ENCODE results near the gene CHST4. TPM values are rescaled to one million over a fixed set of nuclear protein-coding genes. Genes with fewer than 3 reads are reported as not detected.

The CHST4 gene
- total and polyA plus RNA-seq, 2 of the 4 experiments (the other 2 are of a cell fraction) = not detected

DNA sequence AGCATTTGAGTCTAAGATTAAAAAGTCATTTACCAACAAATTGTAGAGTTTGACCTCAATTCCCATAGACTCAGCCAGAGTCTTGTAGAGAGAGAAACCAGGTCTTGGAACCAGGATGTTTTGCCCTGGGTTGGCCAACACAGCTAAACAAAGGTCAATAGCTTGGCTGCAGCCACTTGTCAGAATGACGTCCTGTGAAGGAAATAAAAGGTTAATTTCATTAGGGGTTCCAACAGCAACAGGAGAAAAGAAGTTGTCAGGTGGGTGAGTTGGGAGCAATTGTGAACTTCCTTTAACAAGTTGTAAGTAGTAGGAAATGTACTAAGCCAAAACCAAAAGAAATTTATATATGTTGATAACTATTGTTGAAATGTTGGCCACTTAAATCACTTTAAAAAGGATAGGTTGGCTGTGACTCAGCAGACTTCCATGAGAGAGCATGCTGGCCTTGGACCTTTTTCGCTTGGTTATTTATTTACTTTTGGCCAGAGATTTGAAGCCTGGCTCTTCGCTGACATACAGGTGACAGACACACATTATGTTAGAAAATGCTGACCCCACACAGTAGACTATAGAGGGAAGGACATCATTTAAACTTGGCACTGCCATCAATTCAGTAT lies 46.4 kb downstream of the CHST4 start:
- in situ Hi-C loops (cut with MboI; ENCODE audit: low sequenced_read_pairs) = no loop called here

More for the DNA sequence above, 46.4 kb downstream of the CHST4 start:
- Histone ChIP-seq H3K14ac (replicated peaks; ENCODE audit: low read depth, low read length) (no peak overlapping the region), H3K9me3 (ENCODE audit: control insufficient read depth, insufficient read depth, low read length) (no peaks in the 10 kb centered on the region), H3K4ac (ENCODE audit: low read depth, low read length) (no peak overlapping the region), H2BK15ac (ENCODE audit: low read depth, low read length) (no peak overlapping the region), H4K20me1 (ENCODE audit: insufficient read depth, low read length) (no peaks in the 10 kb centered on the region), H3K36me3 (ENCODE audit: control insufficient read depth, insufficient read depth, low read length) (no peaks in the 10 kb centered on the region), H2AK9ac (replicated peaks; ENCODE audit: low read depth, low read length, poor library complexity) (no peak overlapping the region), H3K56ac (ENCODE audit: extremely low read depth, insufficient read depth, low read length) (no peak overlapping the region), H4K91ac (ENCODE audit: insufficient read depth, low read depth, low read length) (no peak overlapping the region), H2AFZ (replicated peaks; ENCODE audit: low read length, poor library complexity) (no peak overlapping the region), H3K4me1 (ENCODE audit: control insufficient read depth, insufficient read depth, low read length) (no peaks in the 10 kb centered on the region), H4K8ac (ENCODE audit: low read depth in 2 of 2, low read length in 2 of 2) (no peak overlapping the region), H3K9me1 (ENCODE audit: insufficient read depth, low read length) (no peaks in the 10 kb centered on the region), H3K27ac (ENCODE audit: insufficient read depth, low read length) (no peak overlapping the region), H2BK5ac (ENCODE audit: low read depth, low read length, poor library complexity, severe bottlenecking) (no peak overlapping the region), H2BK20ac (ENCODE audit: low read depth, low read length) (no peak overlapping the region), H3K23ac (ENCODE audit: low read depth, low read length) (no peak overlapping the region), H3K27me3 (ENCODE audit: control insufficient read depth, insufficient read depth, low read length) (peaks cover 16% of the 10 kb centered on the region), H2BK120ac (ENCODE audit: low read depth, low read length) (no peak overlapping the region), H3K4me2 (ENCODE audit: low read depth, low read length) (no peak overlapping the region), H3K4me3 (ENCODE audit: insufficient read depth, low read depth, low read length) (no peak overlapping the region), H4K5ac (ENCODE audit: low read depth, low read length) (no peak overlapping the region), H2AK5ac (ENCODE audit: low read depth, low read length) (no peak overlapping the region), H3K9ac (ENCODE audit: low read depth, low read length) (no peak overlapping the region), H3K79me1 (ENCODE audit: low read depth in 1 of 2, low read length in 2 of 2) (no peaks in the 10 kb centered on the region), H3K18ac (ENCODE audit: low read depth, low read length) (no peak overlapping the region)
- TF ChIP-seq CEBPB (IDR thresholded peaks at IDR 0.05; ENCODE audit: low read depth, low read length) (no peak), BHLHE40 (IDR thresholded peaks at IDR 0.05; ENCODE audit: low read depth, low read length) (no peak), MXI1 (IDR thresholded peaks at IDR 0.05; ENCODE audit: borderline replicate concordance, low read depth, low read length) (no peak), MAFK (IDR thresholded peaks at IDR 0.05; ENCODE audit: low read depth, low read length) (no peak), MAZ (IDR thresholded peaks at IDR 0.05; ENCODE audit: borderline replicate concordance, low read depth, low read length) (no peak), SMC3 (IDR thresholded peaks at IDR 0.05; ENCODE audit: low read depth, low read length) (no peak), RAD21 (IDR thresholded peaks at IDR 0.05; ENCODE audit: low read length) (no peak), FOS (IDR thresholded peaks at IDR 0.05; ENCODE audit: low read depth, low read length) (no peak), CHD1 (IDR thresholded peaks at IDR 0.05; ENCODE audit: low read depth, low read length) (no peak), RCOR1 (IDR thresholded peaks at IDR 0.05; ENCODE audit: insufficient replicate concordance, low read length) (no peak), RFX5 (IDR thresholded peaks at IDR 0.05; ENCODE audit: low read depth, low read length) (no peak), NFE2L2 (IDR thresholded peaks at IDR 0.05; ENCODE audit: low read depth, low read length) (no peak)
- TF ChIP-seq, protein P1, sequence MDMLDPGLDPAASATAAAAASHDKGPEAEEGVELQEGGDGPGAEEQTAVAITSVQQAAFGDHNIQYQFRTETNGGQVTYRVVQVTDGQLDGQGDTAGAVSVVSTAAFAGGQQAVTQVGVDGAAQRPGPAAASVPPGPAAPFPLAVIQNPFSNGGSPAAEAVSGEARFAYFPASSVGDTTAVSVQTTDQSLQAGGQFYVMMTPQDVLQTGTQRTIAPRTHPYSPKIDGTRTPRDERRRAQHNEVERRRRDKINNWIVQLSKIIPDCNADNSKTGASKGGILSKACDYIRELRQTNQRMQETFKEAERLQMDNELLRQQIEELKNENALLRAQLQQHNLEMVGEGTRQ (IDR thresholded peaks at IDR 0.05; ENCODE audit: low read depth, low read length) = no peak
- TF ChIP-seq, protein P2, sequence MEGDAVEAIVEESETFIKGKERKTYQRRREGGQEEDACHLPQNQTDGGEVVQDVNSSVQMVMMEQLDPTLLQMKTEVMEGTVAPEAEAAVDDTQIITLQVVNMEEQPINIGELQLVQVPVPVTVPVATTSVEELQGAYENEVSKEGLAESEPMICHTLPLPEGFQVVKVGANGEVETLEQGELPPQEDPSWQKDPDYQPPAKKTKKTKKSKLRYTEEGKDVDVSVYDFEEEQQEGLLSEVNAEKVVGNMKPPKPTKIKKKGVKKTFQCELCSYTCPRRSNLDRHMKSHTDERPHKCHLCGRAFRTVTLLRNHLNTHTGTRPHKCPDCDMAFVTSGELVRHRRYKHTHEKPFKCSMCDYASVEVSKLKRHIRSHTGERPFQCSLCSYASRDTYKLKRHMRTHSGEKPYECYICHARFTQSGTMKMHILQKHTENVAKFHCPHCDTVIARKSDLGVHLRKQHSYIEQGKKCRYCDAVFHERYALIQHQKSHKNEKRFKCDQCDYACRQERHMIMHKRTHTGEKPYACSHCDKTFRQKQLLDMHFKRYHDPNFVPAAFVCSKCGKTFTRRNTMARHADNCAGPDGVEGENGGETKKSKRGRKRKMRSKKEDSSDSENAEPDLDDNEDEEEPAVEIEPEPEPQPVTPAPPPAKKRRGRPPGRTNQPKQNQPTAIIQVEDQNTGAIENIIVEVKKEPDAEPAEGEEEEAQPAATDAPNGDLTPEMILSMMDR (conservative IDR thresholded peaks at IDR 0.05; ENCODE audit: low read depth, low read length) = no peak
- TF ChIP-seq, protein P3, sequence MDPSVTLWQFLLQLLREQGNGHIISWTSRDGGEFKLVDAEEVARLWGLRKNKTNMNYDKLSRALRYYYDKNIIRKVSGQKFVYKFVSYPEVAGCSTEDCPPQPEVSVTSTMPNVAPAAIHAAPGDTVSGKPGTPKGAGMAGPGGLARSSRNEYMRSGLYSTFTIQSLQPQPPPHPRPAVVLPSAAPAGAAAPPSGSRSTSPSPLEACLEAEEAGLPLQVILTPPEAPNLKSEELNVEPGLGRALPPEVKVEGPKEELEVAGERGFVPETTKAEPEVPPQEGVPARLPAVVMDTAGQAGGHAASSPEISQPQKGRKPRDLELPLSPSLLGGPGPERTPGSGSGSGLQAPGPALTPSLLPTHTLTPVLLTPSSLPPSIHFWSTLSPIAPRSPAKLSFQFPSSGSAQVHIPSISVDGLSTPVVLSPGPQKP (IDR thresholded peaks at IDR 0.05; ENCODE audit: borderline replicate concordance, low read depth, low read length) = no peak
- ChIA-PET POLR2A (ENCODE audit: unreplicated experiment) (no interaction called here), CTCF (no interaction called here)
- BruUV-seq (replicated peaks) = no TSS peak
- DNase-seq (no peak), ATAC-seq (ENCODE audit: low read depth) (no peak)
- dilution Hi-C loops (cut with HindIII; ENCODE audit: low sequenced_read_pairs, unreplicated experiment) (no loop called here), intact Hi-C loops (cut with micrococcal nuclease) (no loop called here)
- 33% methylated on average over 1 of the region's 3 CpGs; no CpG with 5 or more reads in 1 of the 2 experiments for WGBS, 2 experiments (ENCODE audit: extremely low coverage in 2 of 2, insufficient read length in 1 of 2)

Data from IMR-90 (cell line).